GM12878 (cell line): ENCODE data around the gene RPL10. TPM values are rescaled to one million over a fixed set of nuclear protein-coding genes. Genes with fewer than 3 reads are reported as not detected.
A peak's percentile ranks its signal among the peaks of the same experiment; 100 is the strongest.

ENCODE experiments used
- CBFB ChIP-seq: IDR thresholded peaks from 2 replicates; pipeline ENCODE4 v1.6.1; 2016; ENCODE audit warnings: antibody characterized with exemption, low read depth
- E2F4 ChIP-seq: IDR thresholded peaks from 2 replicates; pipeline ENCODE4 v1.6.1; 2012; ENCODE audit warnings: low read depth, low read length, improper control_type of control experiment
- IKZF1 ChIP-seq: fragments of 450-650 bp; conservative IDR thresholded peaks from 2 replicates; pipeline ENCODE4 v1.6.1; 2017; ENCODE audit warnings: antibody characterized with exemption, mild to moderate bottlenecking
- IRF4 ChIP-seq: IDR thresholded peaks from 2 replicates; pipeline ENCODE4 v1.6.1; 2011; ENCODE audit warnings: low read depth, low read length
- MLLT1 ChIP-seq: fragments of 450-650 bp; IDR thresholded peaks from 2 replicates; pipeline ENCODE4 v1.6.1; 2016; ENCODE audit warnings: mild to moderate bottlenecking
- NR2F1 ChIP-seq: fragments of 450-650 bp; conservative IDR thresholded peaks from 2 replicates; pipeline ENCODE4 v1.6.1; 2017; ENCODE audit warnings: mild to moderate bottlenecking
- NRF1 ChIP-seq: conservative IDR thresholded peaks from 2 replicates; pipeline ENCODE4 v1.6.1; 2011; ENCODE audit warnings: mild to moderate bottlenecking, low read depth, low read length, improper control_type of control experiment
- PAX8 ChIP-seq: fragments of 450-650 bp; IDR thresholded peaks from 2 replicates; pipeline ENCODE4 v1.6.1; 2017; ENCODE audit warnings: mild to moderate bottlenecking, moderate library complexity
- PRDM15 ChIP-seq: fragments of 450-650 bp; formaldehyde crosslinking; IDR thresholded peaks from 2 replicates; pipeline ENCODE4 v1.4.0; 2020; ENCODE audit warnings: mild to moderate bottlenecking, moderate library complexity
- RFX5 ChIP-seq: IDR thresholded peaks from 2 replicates; pipeline ENCODE4 v1.6.1; 2011; ENCODE audit warnings: low read depth, low read length, improper control_type of control experiment
- SUZ12 ChIP-seq: fragments of 200-600 bp; sonication (generic); IDR thresholded peaks from one replicate; pipeline ENCODE4 v1.6.1; 2018; ENCODE audit warnings: antibody characterized with exemption, mild to moderate bottlenecking; ENCODE audit not compliant: unreplicated experiment
- TCF3 ChIP-seq: IDR thresholded peaks from 2 replicates; pipeline ENCODE4 v1.6.1; 2012; ENCODE audit warnings: low read depth, mild to moderate bottlenecking, low read length, borderline replicate concordance; ENCODE audit not compliant: insufficient read depth
- TCF7 ChIP-seq: IDR thresholded peaks from 2 replicates; pipeline ENCODE4 v1.6.1; 2014; ENCODE audit warnings: antibody characterized with exemption, borderline replicate concordance
- WRNIP1 ChIP-seq: IDR thresholded peaks from 2 replicates; pipeline ENCODE4 v1.6.1; 2011; ENCODE audit warnings: low read depth, low read length, improper control_type of control experiment, borderline replicate concordance
- ZBTB33 ChIP-seq: fragments of 450-650 bp; IDR thresholded peaks from 2 replicates; pipeline ENCODE4 v1.6.1; 2017; ENCODE audit warnings: mild to moderate bottlenecking
- ZNF274 ChIP-seq: IDR thresholded peaks from one replicate; pipeline ENCODE4 v1.8.0; 2011; ENCODE audit not compliant: insufficient read length, insufficient read depth
- ZNF592 ChIP-seq: fragments of 450-650 bp; IDR thresholded peaks from 2 replicates; pipeline ENCODE4 v1.6.1; 2017; ENCODE audit warnings: mild to moderate bottlenecking, moderate library complexity
- polyA plus RNA-seq, 11 experiments: library from polyadenylated mRNA; depleted of rRNA in 4 of 11; unstranded in 6 of 11; stranded (reverse) in 5 of 11; fragments of >200 nt; fragmentation: Nextera tagmentation in 4 of 11; fragmentation: Illumina TruSeq in 1 of 11; extraction: Ambion mirVana in 4 of 11; extraction: Trizol in 1 of 11; gene quantifications; 1 replicate in 1 of 11; 2 replicates in 10 of 11; pipeline versions ENCODE4 v1.2.1 to v1.2.3, GENCODE V29; 2011 to 2016; ENCODE audit warnings: inconsistent platforms in 2 of 11, missing spikeins in 2 of 11, low read depth in 1 of 11
- total RNA-seq, 4 experiments: library from RNA; depleted of rRNA in 3 of 4; stranded (reverse); fragments of >200 nt in 3 of 4; fragmentation: Illumina TruSeq in 1 of 4; extraction: Trizol in 1 of 4; gene quantifications; 2 replicates each; pipeline versions ENCODE4 v1.2.1 to v1.2.3, GENCODE V29; 2013 to 2021

Gene RPL10
- total and polyA plus RNA-seq, 10 of the 15 experiments (the other 5 are each of a cell fraction or from before 2014, with no cell fraction given), result 1,938 to 7,222 (median 4,494) TPM

GRCh38 chrX:154374313-154375155 is 23.6 kb upstream of the RPL10 start, which contains the start of gene FLNA (continued):
- TF ChIP-seq ZBTB33 (no peak), TCF3 (no peak), ZNF274 (no peak), PRDM15 (CRISPR knock-in tag) (no peak), CBFB (no peak), ZNF592 (no peak), TCF7 (no peak), RFX5 (no peak), IRF4 (no peak), WRNIP1 (no peak), NR2F1 (0 out of 2 replicates have a peak, but pooled peaks have one; percentile 19), E2F4 (no peak), PAX8 (no peak), SUZ12 (no peak), IKZF1 (peak; percentile 7; the same call in 1 of the 2 replicates), MLLT1 (no peak), NRF1 (no peak)
